ENCODE data around the gene ORAI3.

The ORAI3 gene

GRCh38 chr16:31003744-31004143 lies 54.9 kb downstream of the ORAI3 start:
- Histone ChIP-seq H3K27me3 (ENCODE audit: control insufficient read depth, insufficient read depth, low read length) (no peaks in the 10 kb centered on the region), H3K9ac (ENCODE audit: low read length) (no peak overlapping the region), H3K4me3 (ENCODE audit: low read depth, low read length) (no peak overlapping the region), H3K27ac (ENCODE audit: low read depth, low read length) (no peak overlapping the region), H3K9me3 (ENCODE audit: control insufficient read depth, insufficient read depth, low read depth, low read length) (no peaks in the 10 kb centered on the region), H3K36me3 (ENCODE audit: control insufficient read depth, insufficient read depth, low read length) (no peaks in the 10 kb centered on the region), H3K4me1 (ENCODE audit: control insufficient read depth, insufficient read depth, low read length) (peaks cover 15% of the 10 kb centered on the region; the same call in 1 of the 2 replicates)

All from HUES6 (cell line).